ENCODE data around the gene SLC51A. TPM values are rescaled to one million over a fixed set of nuclear protein-coding genes. Genes with fewer than 3 reads are reported as not detected.
"Not testable (repeated sequence)": the region's sequence is repeated elsewhere in the genome, so short reads cannot be mapped to it uniquely, and the experiment has no call there.

SLC51A gene
- total RNA-seq = 1.3 TPM
- long read RNA-seq, partial matches to known transcripts = 0 of 9 reads
- long read RNA-seq, other reads (novel, unspliced or antisense) = 9 of 9 reads

DNA sequence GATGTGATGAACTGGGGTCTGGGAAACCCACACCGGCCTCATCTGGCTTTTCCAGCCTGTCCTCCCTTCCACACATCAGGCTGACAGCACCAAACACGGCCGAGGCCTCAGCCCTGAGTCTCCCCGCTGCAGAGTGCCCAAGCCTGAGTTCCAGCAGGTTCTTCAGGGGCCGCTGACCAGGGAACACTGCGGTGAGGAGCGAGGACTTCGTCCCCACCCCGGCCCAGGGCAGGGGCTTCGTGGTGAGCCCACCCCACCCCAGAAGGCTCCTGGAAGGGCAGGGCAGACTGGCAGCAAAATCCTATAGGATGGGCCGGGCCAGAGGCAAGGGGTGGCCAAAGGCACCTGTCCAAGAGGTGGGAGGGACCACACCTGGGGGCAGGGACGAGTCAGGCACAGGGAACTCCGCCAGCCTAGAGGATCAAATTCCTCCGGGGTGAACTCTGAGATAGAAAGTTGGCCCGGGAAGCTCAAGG is at the start of gene SLC51A:
Gene SLC51A, plus strand, starts transcription at position 446 of the 476 bp plus-strand sequence. CDS start 179 bp downstream, outside the sequence.
- DNase-seq (ENCODE audit: low spot score) = no peak

DNA sequence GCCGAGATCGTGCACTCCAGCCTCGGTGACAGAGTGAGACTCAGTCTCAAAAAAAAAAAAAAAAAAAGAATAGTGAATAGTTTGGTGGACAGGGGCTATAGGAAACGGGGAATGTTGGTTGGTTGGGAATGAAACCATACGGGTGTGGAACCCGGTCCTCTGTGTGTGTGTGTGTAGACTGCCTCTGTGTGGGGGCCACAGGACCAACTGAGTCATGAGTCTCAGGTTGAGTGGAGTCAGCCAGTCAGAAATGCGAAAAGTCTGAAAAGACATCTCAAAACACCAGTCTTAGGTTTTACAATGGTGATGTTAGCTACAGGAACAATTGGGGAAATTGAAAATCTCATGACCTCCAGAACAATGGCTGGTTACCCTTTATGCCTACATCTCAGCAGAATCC is 49.6 kb upstream of the SLC51A start:
- no peak for DNase-seq (ENCODE audit: low spot score)

DNA sequence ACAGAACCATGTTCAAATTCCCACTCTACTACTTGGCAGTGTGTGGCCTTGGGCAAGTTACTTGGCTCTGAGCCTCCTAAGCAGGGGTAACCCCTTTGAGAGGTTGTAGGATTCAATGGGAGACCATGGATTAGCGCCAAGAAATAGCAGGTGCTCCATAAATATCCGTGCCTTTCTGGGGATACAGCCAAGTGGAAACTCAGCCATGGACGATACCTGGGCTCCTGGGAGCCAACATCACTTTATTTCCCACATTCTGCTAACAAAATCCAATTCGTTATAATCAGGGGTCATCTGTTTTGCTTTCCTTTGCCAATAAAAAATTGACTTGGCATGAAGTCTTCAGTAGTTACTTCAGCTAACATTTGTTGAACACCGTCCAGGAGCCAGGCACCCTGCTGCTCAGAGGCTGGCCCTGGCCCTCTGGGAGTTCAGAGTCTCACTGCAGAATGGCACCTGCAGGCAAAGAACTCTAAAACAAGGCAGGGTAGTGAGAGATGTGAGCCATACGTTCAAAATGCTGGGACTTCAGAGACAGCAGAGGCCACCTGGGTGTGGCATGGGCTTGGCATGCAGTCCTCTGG is 47.4 kb upstream of the SLC51A start:
- DNase-seq (ENCODE audit: low spot score) = no peak

DNA sequence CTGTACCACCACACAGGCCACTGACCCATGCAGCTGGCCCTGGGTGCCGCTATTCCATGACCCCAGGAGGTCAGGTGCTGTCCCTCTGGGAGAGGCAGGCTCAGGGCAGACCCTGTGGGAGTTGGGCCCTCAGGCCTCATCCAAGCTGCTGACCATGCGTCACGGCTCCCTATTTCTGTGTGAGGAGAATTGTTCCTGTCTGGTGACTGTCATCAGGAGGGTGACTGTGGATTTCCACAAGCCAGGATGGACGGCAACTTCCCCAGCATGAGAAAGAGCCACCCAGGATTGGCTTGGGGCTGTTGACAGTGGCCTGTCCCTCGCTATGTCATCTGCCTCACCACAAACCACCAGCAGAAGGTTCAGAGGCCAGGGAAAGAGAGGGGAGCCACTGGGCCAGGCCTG is 46.5 kb upstream of the SLC51A start:
- DNase-seq (ENCODE audit: low spot score) = no peak

DNA sequence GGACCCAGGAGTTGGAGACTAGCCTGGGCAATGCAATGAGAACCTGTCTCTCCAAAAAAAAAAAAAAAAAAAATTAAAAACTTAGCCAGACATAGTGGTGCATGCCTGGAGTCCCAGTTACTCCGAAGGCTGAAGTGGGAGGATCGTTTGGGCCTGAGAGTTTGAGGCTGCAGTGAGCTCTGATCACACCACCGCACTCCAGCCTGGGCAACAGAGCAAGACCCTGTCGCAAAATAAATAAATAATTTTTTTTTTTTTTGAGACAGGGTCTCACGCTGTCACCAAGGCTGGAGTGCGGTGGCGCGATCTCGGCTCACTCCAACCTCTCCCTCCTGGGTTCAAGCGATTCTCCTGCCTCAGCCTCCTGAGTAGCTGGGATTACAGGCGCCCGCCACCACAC is 46.0 kb upstream of the SLC51A start:
- not testable (repeated sequence) for DNase-seq (ENCODE audit: low spot score)

DNA sequence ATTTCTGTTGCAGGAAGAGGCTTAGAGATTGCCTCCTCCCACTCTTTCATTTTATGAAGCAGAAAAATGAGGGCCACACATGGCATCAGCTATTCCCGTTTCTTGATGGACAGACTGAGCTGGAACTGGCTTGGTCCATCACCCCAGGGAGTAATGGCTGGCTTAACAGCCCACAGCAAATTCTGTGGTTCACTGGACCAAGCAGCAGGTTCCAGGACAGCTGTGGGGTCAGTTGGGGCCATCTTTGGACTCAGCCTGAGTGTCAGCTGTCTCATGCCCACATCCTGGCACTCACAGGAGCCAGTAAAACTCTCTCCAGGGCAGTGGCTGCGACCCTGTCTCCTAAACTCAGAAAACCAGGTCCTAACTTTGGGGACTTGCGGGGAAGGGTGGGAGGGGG is 41.7 kb upstream of the SLC51A start:
- DNase-seq (ENCODE audit: low spot score) = no peak

DNA sequence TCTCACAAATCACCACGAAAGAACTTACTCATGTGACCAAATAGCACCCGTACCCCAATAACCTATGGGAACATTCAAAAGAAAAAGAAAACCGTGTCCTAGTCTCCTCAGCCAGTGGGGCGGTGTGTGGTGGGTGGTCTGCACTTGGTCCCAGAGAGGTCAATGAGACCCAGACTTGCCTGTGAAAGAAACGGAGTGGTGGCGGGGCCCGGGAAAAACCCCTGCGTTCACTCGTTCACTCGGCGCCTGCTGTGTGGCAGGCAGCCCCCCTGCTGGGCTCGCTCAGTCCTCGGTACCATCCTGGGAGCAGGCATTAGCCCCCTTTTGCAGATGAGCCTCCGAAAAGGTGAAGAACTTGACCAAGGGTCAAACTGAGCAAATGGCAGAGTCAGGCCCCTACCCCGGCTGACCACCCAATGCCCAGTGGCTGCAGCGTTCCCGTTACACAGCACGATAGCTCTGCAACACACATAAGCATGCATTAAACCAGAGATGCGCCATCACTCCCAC is 41.2 kb upstream of the SLC51A start:
- DNase-seq (ENCODE audit: low spot score) = no peak

DNA sequence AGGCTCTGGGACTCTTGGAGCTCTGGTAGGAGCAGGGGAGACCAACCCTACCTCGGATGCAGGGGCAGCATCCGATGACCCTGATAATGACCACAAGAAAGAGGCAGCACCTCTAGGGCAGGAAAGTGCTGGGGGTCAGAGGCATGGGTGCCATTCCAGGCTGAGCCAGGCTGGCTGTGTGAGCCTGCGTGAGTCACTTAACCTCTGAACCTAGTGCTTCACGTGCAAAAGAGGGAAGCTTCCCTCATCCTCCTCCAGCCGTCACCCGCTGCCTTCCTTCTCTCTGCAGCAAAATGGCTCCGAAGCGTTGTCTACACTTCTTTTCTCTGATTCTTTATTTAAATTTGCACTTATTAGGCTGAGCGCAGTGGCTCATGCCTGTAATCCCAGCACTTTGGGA is 40.6 kb upstream of the SLC51A start:
- no peak for DNase-seq (ENCODE audit: low spot score)

DNA sequence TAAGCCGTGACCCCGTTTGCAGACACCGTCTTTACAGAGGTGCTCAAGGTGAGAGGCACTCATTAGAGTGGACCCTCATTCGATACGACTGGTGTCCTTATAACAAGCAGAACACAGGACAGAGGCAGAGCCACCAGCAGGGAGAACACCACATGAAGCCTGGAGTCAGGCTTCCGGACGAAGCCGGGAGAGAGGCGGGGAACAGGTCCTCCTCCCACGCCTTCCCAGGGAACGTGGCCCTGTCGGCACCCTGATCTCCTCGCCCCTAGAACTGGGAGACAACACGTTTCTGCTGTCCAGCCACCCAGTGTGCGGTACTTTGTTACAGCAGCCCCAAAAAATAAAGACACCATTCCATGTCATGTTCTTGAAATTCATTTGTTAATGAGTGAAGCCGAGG is 38.8 kb upstream of the SLC51A start:
- DNase-seq (ENCODE audit: low spot score) = no peak

DNA sequence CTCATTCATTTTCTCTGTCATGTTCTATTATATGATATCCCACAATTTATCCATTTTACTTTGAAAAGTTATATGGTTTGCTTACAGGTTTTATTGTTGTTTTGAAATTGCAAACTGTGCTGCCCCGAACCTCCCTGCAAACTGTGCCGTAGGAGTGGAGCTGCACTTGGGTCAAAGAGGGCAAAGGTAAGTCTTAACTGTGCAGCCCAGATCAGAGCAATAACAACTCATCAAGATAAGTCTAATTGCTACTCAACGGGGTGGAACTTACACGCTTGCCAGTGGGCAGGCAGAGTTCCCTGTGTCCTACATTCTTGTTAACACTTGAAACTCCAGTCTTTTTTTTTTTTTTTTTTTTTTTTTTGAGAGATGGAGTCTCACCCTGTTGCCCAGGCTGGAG is 38.4 kb upstream of the SLC51A start:
- DNase-seq (ENCODE audit: low spot score) = no peak

DNA sequence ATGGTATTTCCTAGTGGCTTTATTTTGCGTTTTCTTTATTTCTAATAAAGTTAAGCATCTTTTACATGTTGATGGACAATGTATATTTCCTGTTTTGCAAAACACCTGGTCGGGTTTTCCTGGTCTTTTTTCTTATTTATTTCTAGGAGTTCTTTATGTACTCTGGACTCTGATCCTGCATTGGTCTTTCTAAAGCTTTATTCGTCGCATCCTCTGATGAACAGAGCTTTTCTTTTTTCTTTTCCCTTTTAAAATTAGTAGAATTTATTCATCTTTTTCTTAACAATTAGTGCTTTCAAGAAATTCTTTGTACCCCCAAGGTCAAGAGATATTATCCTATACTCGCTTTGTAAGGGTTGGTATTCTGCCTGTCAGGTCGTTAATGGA is 37.3 kb upstream of the SLC51A start:
- DNase-seq (ENCODE audit: low spot score) = no peak

DNA sequence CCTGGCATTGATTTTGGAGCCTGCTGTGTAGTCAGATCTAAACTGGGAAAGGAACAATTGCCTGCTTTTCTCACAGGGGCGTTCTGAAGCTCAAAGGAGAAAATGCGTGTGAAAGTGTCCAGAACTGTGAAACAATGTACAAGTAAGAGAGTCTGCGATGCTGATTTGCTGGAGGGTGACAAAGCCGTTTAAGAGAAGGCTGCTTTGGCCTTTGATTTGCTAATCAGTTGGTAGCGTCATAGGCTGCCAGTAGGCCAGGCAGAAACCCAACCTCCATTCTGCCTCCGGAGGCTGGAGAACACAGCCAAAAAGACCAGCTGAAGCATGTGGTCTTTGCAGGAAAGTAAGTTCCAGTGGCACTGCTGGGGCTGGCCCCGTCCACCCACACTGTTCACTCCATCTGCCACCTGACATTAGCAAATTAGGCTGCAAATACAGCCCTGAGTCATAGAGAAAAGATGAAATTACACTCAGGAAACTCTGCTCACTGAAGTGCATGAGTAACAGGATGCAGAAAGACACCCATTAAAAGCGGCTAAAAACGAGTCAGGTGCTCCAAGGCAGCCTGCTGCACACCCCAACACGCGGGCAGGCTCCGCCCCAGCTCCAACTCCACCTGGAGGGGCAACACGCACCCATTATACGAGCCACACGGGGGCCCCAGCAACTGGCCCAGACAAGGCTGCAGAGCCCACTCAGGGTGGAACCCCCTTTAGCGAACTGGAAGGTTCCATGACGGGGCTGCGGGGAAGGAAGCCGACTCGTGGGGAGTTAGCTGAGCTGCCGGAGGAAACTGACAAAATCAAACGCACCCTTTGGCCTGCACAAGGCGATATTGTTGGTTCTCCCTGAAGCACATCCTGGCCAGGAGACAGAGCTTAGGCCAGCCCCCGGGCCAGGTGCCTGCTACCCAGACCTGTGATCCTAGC is 36.7 kb upstream of the SLC51A start:
- no peak for DNase-seq (ENCODE audit: low spot score)

DNA sequence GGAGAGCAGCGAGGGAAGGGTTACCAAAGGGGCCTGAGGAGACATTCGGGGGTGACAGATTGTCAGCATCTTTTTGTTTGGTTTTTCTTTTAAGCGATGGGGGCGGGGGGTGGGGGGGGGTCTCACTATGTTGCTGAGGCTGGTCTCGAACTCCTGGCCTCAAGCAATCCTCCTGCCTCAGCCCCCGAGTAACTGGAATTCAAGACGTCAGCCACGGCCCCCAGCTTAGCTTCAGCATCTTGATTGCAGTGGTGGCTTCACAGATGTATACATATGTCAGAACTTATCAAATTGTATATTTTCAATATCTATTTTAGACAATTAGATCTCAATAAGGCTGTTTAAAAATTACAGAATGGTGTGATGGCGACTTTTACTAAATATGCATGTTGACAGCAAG is 36.0 kb upstream of the SLC51A start:
- no peak for DNase-seq (ENCODE audit: low spot score)

DNA sequence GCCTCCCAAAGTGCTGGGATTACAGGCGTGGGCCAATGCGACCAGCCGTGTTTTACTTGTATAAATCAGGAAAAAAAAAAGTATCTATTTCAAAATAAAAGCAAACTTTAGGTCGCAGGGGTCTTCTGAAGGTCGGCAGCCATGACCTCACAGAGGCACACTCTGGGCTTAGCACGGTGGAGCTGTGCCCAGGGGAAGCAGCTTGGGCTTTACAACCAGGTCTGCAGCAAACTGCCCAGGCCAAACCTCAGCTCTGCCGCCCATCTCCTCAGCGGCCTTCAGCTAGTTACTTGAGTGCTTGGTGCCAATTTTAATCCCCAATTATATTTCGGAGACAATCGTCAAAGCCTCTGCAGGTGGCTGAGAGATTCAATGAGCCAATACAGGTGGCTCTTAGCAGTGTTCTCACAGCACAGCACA is 35.2 kb upstream of the SLC51A start:
- DNase-seq (ENCODE audit: low spot score) = no peak

DNA sequence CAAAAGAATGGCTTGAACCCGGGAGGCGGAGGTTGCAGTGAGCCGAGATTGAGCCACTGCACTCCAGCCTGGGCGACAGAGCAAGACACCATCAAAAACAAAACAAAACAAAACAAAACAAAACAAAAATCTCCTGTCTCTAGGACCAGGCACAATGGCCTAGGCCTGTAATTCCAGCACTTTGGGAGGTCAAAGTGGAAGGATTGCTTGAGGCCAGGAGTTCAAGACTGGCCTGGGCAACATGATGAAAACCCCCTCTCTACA is 32.2 kb upstream of the SLC51A start:
- not testable (repeated sequence) for DNase-seq (ENCODE audit: low spot score)

DNA sequence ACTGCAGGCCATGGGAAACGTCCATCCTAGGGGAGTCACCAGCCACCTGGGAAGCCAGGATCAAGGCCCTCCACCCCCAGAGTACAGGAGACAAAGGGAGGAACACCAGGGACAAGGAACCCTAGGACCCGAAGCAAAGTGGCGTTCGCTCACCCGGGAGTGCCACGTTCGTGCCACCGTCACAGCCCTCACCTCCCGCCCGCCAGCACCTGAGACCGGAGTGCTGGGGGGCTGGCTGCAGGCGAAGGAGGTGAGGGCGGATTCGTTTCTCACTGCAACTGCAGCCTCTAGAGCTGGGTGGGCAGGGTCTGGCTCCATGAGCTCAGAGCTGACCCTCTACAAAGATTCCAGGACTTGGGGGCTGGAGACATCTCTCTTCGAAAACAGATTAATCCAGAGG is 31.5 kb upstream of the SLC51A start:
- no peak for DNase-seq (ENCODE audit: low spot score)

DNA sequence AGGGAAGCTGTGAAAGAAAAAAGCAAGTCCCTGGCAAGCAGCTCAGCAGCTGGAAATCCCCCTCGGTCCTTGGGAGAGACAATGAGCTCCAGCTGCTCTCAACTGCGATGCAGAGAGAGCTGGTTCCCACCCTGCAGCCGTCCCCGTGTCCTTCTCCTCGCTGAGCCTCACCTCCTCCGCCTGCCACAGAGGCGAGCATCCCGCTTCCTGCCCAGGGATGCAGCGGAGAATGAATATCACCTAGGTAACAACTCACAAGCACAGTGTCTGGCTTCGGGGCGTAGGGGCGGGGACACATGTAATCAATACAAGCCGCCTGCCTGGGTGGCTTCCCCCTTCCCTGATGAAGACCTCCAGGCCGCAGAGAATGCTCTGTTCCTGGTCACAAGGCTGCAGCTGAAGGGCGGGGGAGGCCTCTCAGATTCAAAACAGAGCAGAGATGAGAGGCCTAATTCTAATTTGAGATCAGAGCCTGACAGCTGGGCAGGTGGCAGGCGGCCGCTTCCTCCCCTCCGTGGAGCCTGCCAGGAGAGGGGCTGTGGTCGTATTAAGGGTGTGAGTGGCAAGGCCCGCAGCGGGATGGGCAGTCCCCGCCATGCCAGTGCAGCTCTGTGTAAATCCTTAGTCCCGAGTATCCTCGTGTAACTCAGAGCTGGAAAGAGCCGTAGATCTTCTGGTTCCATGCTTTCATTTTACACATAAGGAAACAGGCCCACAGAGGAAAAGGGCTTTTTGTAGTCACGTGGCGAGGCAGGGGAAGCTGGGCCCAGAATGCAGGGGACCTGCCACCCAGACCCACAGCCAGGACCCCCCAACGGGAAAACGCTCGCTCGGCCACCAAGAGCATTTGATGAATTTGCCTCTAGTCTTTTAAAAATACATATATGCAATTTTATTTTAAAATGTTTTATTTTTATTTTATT is 29.4 kb upstream of the SLC51A start:
- no peak for DNase-seq (ENCODE audit: low spot score)

DNA sequence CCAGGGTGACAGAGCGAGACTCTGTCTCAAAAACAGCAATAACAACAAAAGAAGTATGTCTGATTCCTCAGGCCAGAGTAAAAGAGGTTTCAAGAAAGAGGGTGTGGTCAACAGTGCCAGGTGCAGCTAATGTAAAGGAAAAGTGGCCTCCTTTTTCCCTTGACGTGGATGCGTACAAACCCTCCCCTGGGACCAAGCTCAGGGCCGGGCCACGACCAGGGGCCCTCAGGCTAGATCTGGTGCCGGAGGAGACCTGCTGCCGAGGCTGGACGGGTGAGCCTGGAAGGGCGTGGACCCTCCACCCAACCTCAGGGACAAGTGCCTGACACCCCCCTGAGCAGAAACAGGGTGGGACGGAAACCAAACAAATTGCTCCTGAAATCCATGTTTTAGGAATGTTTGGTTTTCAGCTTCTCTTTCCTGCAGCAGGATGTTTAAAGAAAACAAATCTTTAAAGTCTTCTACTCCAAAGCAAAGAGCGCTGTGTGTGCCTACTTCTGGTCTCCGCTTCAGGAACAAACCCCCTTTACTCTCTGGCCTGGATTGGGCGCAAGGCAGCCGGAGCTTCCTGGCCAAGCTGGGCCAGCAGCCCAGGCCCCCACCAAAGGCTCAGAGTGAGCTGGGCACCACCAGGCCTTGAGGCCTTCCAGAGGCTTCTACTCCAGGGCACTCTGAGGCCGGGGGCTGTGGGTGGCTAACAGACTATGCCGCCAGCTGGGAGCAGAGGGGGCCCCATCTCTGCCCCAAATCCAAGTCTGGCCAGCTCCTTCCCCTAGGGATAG is 26.6 kb upstream of the SLC51A start:
- DNase-seq (ENCODE audit: low spot score) = no peak

DNA sequence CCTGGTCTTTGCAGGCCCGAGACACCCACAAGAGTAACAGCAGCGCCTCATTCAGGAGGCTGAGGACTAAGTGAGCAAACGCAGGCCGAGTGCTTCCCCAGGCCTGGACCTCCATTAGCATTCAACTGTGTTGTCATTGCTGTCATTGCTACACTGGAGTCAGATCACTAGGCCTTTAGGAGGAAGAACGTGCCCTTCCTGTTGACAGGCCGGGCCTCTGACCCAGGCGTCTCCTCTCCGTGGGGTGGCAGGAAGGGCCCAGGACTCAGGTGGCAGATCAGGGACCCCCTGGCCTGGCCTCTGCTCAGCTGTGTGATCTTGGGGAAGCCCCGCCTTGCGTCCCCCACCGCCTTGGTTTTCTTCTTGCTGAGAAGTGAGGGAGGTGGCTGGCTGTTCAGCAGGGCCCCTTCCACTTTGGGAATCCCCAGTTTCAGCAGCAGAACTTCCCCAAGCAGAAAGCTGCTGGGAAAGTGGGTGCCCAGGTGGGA is 24.3 kb upstream of the SLC51A start:
- no peak for DNase-seq (ENCODE audit: low spot score)

DNA sequence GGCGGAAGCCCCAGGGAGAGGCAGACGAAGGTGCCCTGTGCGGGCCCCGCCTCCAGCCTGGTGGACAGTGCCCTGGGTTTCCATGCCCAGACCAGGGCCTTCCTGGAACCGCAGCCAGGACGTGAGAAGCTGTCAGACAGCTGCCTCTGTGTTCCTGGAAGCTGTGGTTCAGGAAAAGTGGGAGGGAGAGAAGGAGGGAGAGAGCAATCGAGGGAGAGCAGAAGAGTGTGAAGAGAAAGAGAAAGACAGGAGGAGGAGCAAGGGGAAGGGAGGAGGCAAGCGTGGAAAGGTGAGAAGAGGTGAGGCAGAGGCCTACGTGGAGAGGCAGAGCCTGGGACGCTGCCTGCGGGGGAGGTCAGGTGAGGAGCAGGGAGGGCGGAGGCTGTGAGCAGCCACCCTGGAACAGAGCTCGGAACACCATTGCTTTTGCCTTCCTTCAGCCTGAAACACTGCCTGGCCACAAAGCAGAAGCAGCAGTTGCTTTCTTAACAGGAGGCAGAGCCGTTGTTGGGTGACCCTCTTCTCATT is 23.7 kb upstream of the SLC51A start:
- DNase-seq (ENCODE audit: low spot score) = no peak
